Panc1 (cell line): ENCODE data around the gene AURKB. TPM values are rescaled to one million over a fixed set of nuclear protein-coding genes. Genes with fewer than 3 reads are reported as not detected.
"Not testable (repeated sequence)": the region's sequence is repeated elsewhere in the genome, so short reads cannot be mapped to it uniquely, and the experiment has no call there.

ENCODE experiments used
- ATAC-seq: fragments of 200-7000 bp; cut with Tn5 transposase; 2 replicates; pipeline ENCODE4 v1.9.1; 2020; ENCODE audit warnings: mild to moderate bottlenecking, moderate library complexity
- BruUV-seq: library from RNA; stranded (reverse); fragments of 400-500 nt; replicated peaks from 2 replicates; lab custom pipeline; 2021; lab: Mats Ljungman, UMichigan
- CTCF ChIA-PET: fragments of 300-600 bp; sonication (Branson Sonifier 250); formaldehyde crosslinking; loops from one replicate; lab custom pipeline; 2022; ENCODE audit warnings: antibody characterized with exemption; lab: Charles Lee
- POLR2A ChIA-PET: fragments of 300-600 bp; sonication (Branson Sonifier 250); formaldehyde crosslinking; loops from one replicate; lab custom pipeline; 2022; ENCODE audit warnings: antibody characterized with exemption; lab: Charles Lee
- DNase-seq: peaks from one replicate; pipeline ENCODE4 v3.0.0-alpha.2; 2010; ENCODE audit warnings: low read depth, low spot score
- H3K27ac ChIP-seq: 2 replicates; pipeline ENCODE4 v1.5.1; 2011; ENCODE audit warnings: mild to moderate bottlenecking, low read length, inconsistent platforms
- H3K27me3 ChIP-seq: fragments of 200-500 bp; sonication (Bioruptor generic); 2 replicates; pipeline ENCODE4 v1.6.0; 2014; ENCODE audit warnings: low read length, inconsistent platforms; ENCODE audit not compliant: control insufficient read depth, insufficient read depth
- H3K36me3 ChIP-seq: fragments of 200-500 bp; sonication (Bioruptor generic); 2 replicates; pipeline ENCODE4 v1.5.1; 2014; ENCODE audit warnings: inconsistent platforms, mild to moderate bottlenecking, low read length, moderate library complexity; ENCODE audit not compliant: control insufficient read depth, insufficient read depth
- H3K4me1 ChIP-seq: 2 replicates; pipeline ENCODE4 v1.5.1; 2011; ENCODE audit warnings: inconsistent platforms, mild to moderate bottlenecking, low read length, moderate library complexity; ENCODE audit not compliant: control insufficient read depth, insufficient read depth
- H3K4me3 ChIP-seq, 2 experiments: 2 replicates each; pipeline ENCODE4 v1.5.1; 2011 to 2012; ENCODE audit warnings: low read depth in 2 of 2, low read length in 2 of 2, mild to moderate bottlenecking in 2 of 2, inconsistent platforms in 1 of 2, moderate library complexity in 1 of 2
- H3K9me3 ChIP-seq: fragments of 200-500 bp; sonication (Bioruptor generic); 2 replicates; pipeline ENCODE4 v1.5.1; 2014; ENCODE audit warnings: low read depth, mild to moderate bottlenecking, inconsistent platforms, low read length, moderate library complexity; ENCODE audit not compliant: control insufficient read depth, insufficient read depth
- POLR2AphosphoS5 ChIP-seq: IDR thresholded peaks from 2 replicates; pipeline ENCODE4 v1.6.1; 2012; ENCODE audit warnings: mild to moderate bottlenecking, low read depth, low read length, moderate library complexity
- SIN3A ChIP-seq: IDR thresholded peaks from 2 replicates; pipeline ENCODE4 v1.6.1; 2012; ENCODE audit warnings: low read depth, mild to moderate bottlenecking, low read length, moderate library complexity, borderline replicate concordance; ENCODE audit not compliant: insufficient read depth
- TCF7L2 ChIP-seq: IDR thresholded peaks from 2 replicates; pipeline ENCODE4 v1.6.1; 2011; ENCODE audit warnings: mild to moderate bottlenecking, low read depth, low read length, inconsistent platforms
- in situ Hi-C: cut with HindIII; loops from 2 replicates; pipeline ENCODE4 v1.10.0; 2016; ENCODE audit warnings: low sequenced_read_pairs, low pct_unique_long_range_greater_than_20kb
- intact Hi-C: fragments of 100-400 bp; cut with micrococcal nuclease; formaldehyde crosslinking; loops from one replicate; pipeline ENCODE4 v1.10.0; 2022; ENCODE audit not compliant: unreplicated experiment
- total RNA-seq: library from RNA; stranded (reverse); gene quantifications from one replicate; pipeline ENCODE4 v1.2.1, GENCODE V29; 2021; ENCODE audit not compliant: unreplicated experiment
- TF ChIP-seq, protein P1 (sequence below): fragments of 450-650 bp; IDR thresholded peaks from 2 replicates; pipeline ENCODE4 v1.5.1; 2017; ENCODE audit warnings: mild to moderate bottlenecking
- TF ChIP-seq, protein P2 (sequence below), 2 experiments: IDR thresholded peaks; 2 replicates each; pipeline ENCODE4 v1.6.1; 2011 to 2012; ENCODE audit warnings: low read depth in 2 of 2, control low read depth in 1 of 2, low read length in 1 of 2, mild to moderate bottlenecking in 1 of 2, moderate library complexity in 1 of 2; ENCODE audit not compliant: insufficient read depth in 1 of 2

The AURKB gene
- total RNA-seq, 1 experiment from 2014 or later = 85.8 TPM

DNA sequence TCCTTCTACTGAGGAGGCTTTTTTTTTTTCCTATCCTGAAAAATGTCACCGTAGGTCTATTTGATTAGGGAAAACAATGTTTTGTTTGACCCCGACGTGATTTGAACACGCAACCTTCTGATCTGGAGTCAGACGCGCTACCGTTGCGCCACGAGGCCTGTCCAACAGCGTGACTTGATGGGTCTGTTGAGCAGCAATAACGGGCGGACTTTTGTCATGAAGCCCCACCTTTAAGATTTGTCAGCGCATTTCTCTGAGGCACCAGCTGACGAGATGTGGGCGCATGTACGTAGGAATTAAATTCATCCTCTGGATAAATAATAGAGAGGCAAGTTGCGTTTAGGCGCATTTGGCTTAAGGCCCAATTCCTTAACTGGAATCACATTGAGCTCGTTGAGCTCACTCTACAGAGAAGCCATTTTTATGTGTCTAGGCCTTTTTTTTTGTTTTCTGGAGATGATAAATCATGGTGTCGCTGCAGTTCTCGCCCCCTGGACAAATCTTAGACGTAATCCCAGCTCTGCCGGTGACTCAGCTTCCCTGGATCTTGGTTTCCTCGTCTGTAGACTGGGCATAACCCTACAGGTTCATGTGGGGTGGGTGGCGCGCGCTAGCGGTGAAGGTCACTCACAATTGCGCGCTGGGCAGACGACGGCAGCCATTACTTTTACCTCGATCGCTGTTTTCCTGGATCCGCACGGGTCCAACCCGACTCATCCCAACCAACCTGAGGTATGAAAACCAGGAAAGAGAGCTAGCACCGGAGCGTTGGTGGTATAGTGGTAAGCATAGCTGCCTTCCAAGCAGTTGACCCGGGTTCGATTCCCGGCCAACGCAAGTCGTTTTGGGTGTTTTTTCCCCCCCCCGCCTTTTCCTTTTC lies 10.6 kb upstream of the AURKB start:
- in situ Hi-C loops = no loop called here
- H3K4me1 ChIP-seq = peaks cover 19% of the 10 kb centered on the region
- ATAC-seq = peak; percentile 54

DNA sequence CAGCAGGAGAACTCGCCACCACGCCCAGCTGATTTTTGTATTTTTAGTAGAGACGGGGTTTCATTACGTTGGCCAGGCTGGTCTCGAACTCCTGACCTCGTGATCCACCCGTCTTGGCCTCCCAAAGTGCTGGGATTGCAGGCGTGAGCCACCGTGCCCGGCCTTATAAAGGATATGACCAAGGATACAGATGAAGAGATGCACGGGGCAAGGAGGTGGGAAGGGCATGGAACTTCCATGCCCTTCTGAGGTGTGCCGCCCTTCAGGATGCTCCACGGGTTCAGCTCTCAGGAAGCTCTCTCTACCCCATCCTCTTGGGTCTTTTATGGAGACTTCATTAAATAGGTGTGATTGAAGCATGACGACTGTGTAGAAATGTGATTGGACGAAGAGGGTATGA lies 3.6 kb upstream of the AURKB start:
- ATAC-seq, in situ Hi-C loops, H3K27ac ChIP-seq, CTCF ChIA-PET, intact Hi-C loops, H3K9me3 ChIP-seq, DNase-seq, H3K4me3 ChIP-seq, H3K36me3 ChIP-seq, POLR2A ChIA-PET, H3K27me3 ChIP-seq, BruUV-seq: not testable (repeated sequence)
- H3K4me1 ChIP-seq = peaks cover 17% of the 10 kb centered on the region

More for the DNA sequence above, 10.6 kb upstream of the AURKB start:
- no peaks in the 10 kb centered on the region for H3K36me3 ChIP-seq
- ChIA-PET CTCF (interaction anchor here (0.6 kb wide), 1 partner anchor 101 kb away, joined by 3 read pairs; no protein-coding TSS in a partner anchor), POLR2A (interaction anchor here (0.6 to 1.4 kb wide), 3 partner anchors 11 to 47 kb away, joined by 3 to 8 read pairs (median 6); partner anchors contain the start of genes AURKB and CTC1)
- H3K4me3 ChIP-seq = peak overlapping the region; percentile 81 to 90
- DNase-seq = peak; percentile 98
- no peak for TF ChIP-seq SIN3A
- TF ChIP-seq, protein P1, sequence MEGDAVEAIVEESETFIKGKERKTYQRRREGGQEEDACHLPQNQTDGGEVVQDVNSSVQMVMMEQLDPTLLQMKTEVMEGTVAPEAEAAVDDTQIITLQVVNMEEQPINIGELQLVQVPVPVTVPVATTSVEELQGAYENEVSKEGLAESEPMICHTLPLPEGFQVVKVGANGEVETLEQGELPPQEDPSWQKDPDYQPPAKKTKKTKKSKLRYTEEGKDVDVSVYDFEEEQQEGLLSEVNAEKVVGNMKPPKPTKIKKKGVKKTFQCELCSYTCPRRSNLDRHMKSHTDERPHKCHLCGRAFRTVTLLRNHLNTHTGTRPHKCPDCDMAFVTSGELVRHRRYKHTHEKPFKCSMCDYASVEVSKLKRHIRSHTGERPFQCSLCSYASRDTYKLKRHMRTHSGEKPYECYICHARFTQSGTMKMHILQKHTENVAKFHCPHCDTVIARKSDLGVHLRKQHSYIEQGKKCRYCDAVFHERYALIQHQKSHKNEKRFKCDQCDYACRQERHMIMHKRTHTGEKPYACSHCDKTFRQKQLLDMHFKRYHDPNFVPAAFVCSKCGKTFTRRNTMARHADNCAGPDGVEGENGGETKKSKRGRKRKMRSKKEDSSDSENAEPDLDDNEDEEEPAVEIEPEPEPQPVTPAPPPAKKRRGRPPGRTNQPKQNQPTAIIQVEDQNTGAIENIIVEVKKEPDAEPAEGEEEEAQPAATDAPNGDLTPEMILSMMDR = no peak
- peak; percentile 62; the same call in 1 of the 2 replicates for TF ChIP-seq POLR2AphosphoS5
- TF ChIP-seq, protein P2, sequence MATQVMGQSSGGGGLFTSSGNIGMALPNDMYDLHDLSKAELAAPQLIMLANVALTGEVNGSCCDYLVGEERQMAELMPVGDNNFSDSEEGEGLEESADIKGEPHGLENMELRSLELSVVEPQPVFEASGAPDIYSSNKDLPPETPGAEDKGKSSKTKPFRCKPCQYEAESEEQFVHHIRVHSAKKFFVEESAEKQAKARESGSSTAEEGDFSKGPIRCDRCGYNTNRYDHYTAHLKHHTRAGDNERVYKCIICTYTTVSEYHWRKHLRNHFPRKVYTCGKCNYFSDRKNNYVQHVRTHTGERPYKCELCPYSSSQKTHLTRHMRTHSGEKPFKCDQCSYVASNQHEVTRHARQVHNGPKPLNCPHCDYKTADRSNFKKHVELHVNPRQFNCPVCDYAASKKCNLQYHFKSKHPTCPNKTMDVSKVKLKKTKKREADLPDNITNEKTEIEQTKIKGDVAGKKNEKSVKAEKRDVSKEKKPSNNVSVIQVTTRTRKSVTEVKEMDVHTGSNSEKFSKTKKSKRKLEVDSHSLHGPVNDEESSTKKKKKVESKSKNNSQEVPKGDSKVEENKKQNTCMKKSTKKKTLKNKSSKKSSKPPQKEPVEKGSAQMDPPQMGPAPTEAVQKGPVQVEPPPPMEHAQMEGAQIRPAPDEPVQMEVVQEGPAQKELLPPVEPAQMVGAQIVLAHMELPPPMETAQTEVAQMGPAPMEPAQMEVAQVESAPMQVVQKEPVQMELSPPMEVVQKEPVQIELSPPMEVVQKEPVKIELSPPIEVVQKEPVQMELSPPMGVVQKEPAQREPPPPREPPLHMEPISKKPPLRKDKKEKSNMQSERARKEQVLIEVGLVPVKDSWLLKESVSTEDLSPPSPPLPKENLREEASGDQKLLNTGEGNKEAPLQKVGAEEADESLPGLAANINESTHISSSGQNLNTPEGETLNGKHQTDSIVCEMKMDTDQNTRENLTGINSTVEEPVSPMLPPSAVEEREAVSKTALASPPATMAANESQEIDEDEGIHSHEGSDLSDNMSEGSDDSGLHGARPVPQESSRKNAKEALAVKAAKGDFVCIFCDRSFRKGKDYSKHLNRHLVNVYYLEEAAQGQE (IDR thresholded peaks at IDR 0.05; ENCODE audit: insufficient read depth in 1 of 2, low read depth in 2 of 2, low read length in 1 of 2) = no peak
- TF ChIP-seq TCF7L2 = peak; percentile 34; the same call in 1 of the 2 replicates
- H3K27ac ChIP-seq = peak overlapping the region; percentile 95
- intact Hi-C loops = loop anchor here (10.0 kb wide), 1 partner anchor 96 kb away; the partner anchor contains the start of gene HES7
- H3K9me3 ChIP-seq = no peaks in the 10 kb centered on the region
- BruUV-seq = no TSS peak
- no peaks in the 10 kb centered on the region for H3K27me3 ChIP-seq
